ENCODE data around the gene TCF7L2.

DNA sequence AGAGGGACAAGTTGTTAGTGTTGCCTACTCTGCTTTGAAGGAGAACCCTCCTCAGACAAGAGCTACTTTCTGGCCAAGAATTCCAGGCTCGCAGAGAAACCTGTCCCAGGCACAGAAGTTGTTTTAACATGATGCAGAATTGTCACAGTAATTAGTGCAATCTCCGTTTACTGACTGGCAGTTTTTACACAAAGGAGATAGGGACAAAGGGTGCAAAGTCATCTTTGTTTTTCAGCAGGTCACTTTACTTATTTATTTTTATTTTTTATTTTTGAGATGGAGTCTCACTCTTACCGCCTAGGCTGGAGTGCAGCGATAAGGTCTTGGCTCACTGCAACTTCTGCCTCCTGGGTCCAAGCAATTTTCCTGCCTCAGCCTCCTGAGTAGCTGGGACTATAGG is 12.3 kb downstream of the TCF7L2 start:
- TF ChIP-seq, protein P1, sequence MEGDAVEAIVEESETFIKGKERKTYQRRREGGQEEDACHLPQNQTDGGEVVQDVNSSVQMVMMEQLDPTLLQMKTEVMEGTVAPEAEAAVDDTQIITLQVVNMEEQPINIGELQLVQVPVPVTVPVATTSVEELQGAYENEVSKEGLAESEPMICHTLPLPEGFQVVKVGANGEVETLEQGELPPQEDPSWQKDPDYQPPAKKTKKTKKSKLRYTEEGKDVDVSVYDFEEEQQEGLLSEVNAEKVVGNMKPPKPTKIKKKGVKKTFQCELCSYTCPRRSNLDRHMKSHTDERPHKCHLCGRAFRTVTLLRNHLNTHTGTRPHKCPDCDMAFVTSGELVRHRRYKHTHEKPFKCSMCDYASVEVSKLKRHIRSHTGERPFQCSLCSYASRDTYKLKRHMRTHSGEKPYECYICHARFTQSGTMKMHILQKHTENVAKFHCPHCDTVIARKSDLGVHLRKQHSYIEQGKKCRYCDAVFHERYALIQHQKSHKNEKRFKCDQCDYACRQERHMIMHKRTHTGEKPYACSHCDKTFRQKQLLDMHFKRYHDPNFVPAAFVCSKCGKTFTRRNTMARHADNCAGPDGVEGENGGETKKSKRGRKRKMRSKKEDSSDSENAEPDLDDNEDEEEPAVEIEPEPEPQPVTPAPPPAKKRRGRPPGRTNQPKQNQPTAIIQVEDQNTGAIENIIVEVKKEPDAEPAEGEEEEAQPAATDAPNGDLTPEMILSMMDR (conservative IDR thresholded peaks at IDR 0.05; ENCODE audit: low read length) = no peak
- no peak for TF ChIP-seq EZH2phosphoT487 (IDR thresholded peaks at IDR 0.05; ENCODE audit: borderline replicate concordance, low read depth, low read length)
